ENCODE results near the gene SBNO2. TPM values are rescaled to one million over a fixed set of nuclear protein-coding genes. Genes with fewer than 3 reads are reported as not detected.

Gene SBNO2
- total and polyA plus RNA-seq, 8 donors = 16.3 to 74.7 (median 42.7) TPM

DNA sequence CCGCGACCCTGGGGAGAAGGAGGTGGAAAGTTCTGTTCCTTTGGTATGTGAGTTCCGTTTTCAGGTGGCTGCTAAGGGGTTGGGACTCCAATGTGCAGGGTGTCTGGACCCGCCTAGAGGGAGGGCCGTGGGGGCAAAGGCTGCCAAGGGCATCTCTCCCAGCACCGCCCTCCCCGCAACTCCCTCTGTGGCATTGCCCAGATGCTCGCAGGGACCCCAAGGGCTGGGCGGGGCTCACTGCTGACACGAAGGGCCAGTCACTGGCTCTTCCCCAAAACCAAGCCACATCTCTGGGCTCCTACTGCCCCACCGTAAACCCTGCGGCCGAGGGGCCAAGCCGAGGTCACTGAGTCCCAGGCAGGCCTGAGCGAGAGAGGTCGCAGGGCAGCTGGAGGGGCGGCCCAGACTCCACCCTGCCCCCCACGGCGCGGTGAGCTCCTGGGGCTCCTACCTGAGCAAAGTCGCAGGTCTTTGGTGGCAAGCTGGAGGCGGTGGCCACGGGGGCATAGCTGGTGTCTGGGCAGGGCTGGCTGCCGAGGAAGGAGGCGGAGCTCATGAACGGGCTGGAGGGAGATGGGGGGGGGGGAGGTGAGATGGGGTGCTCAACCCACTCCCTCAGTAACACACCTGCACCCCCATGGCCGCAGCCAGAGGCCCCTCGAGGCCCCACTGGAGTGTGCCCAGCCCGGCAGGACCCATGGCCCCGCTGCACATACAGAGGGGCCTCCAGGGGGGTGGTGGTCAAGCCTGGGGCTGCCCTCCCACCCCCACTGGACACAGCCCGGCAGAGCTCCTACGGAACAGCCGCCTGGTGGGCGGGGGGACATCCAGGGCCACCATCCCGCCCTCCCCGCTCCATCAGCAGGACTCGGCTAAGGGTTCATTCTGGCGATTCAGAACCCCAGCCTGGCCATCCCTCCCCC lies 26.9 kb downstream of the SBNO2 start:
- Histone ChIP-seq H3K4me1 (peaks cover 0 to 20% (median 8%) of the 10 kb centered on the region in 4 donors), H3K36me3 (peaks cover 33 to 90% (median 88%) of the 10 kb centered on the region in 4 donors), H3K9me3 (no peaks in the 10 kb centered on the region), H3K4me3 (no peak overlapping the region), H3K27me3 (no peaks in the 10 kb centered on the region), H3K27ac (no peak overlapping the region)
- DNase-seq = no peak
- TF ChIP-seq POLR2A (IDR thresholded peaks at IDR 0.05) = no peak
- no peak for TF ChIP-seq CTCF (IDR thresholded peaks at IDR 0.05)
- TF ChIP-seq POLR2AphosphoS5 (IDR thresholded peaks at IDR 0.05) = no peak
- no peak for TF ChIP-seq EP300 (IDR thresholded peaks at IDR 0.05)
- intact Hi-C loops (cut with DNase I; ENCODE audit: low total_unique reads) = no loop called here
- WGBS, 5 donors = 80 to 96% (median 86%) methylated on average over 24 to 38 of the region's 38 CpGs

GRCh38 chr19:1146412-1146699 lies 27.7 kb downstream of the SBNO2 start:
- intact Hi-C loops (cut with DNase I; ENCODE audit: low total_unique reads) = no loop called here
- DNase-seq = no peak
- Histone ChIP-seq H3K4me3 (no peak overlapping the region), H3K27ac (no peak overlapping the region), H3K36me3 (peaks cover 33 to 87% (median 84%) of the 10 kb centered on the region in 4 donors), H3K27me3 (no peaks in the 10 kb centered on the region), H3K4me1 (peaks cover 0 to 13% (median 8%) of the 10 kb centered on the region in 4 donors), H3K9me3 (no peaks in the 10 kb centered on the region)
- TF ChIP-seq CTCF (IDR thresholded peaks at IDR 0.05) (no peak), POLR2A (IDR thresholded peaks at IDR 0.05) (no peak), EP300 (IDR thresholded peaks at IDR 0.05) (no peak)
- 84 to 93% (median 88%) methylated on average over 9 to 13 of the region's 13 CpGs for WGBS, 5 donors

GRCh38 chr19:1145635-1146411 lies 28.2 kb downstream of the SBNO2 start:
- TF ChIP-seq POLR2AphosphoS5 (IDR thresholded peaks at IDR 0.05) (no peak), POLR2A (IDR thresholded peaks at IDR 0.05) (no peak), EP300 (IDR thresholded peaks at IDR 0.05) (no peak), CTCF (IDR thresholded peaks at IDR 0.05) (no peak)
- WGBS, 5 donors = 92 to 97% (median 93%) methylated on average over 19 to 26 of the region's 26 CpGs
- Histone ChIP-seq H3K4me1 (peaks cover 0 to 9% (median 5%) of the 10 kb centered on the region in 4 donors), H3K4me3 (no peak overlapping the region), H3K27me3 (no peaks in the 10 kb centered on the region), H3K27ac (no peak overlapping the region), H3K9me3 (no peaks in the 10 kb centered on the region), H3K36me3 (peaks cover 29 to 86% (median 83%) of the 10 kb centered on the region in 4 donors)
- intact Hi-C loops (cut with DNase I; ENCODE audit: low total_unique reads) = no loop called here
- no peak for DNase-seq

DNA sequence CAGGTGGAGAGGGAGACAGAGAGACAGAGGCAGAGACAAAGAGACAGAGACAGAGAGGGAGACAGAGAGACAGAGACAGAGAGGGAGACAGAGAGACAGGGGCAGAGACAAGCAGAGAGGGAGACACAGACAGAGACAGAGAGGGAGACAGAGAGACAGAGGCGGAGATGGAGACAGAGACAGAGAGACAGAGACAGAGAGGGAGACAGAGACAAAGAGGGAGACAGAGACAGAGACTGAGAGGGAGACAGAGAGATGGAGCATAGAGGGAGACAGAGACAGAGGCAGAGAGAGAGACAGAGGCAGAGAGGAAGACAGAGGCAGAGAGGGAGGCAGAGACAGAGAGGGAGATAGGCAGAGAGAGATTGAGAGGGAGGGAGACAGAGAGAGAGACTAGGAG lies 29.3 kb downstream of the SBNO2 start:
- Histone ChIP-seq H3K27ac (no peak overlapping the region), H3K4me3 (no peak overlapping the region), H3K9me3 (no peaks in the 10 kb centered on the region), H3K27me3 (no peaks in the 10 kb centered on the region), H3K36me3 (peaks cover 22 to 86% (median 83%) of the 10 kb centered on the region in 4 donors), H3K4me1 (peaks cover 0 to 5% (median 0%) of the 10 kb centered on the region in 4 donors)
- WGBS, 5 donors = 93 to 100% (median 96%) methylated on average over 1 of the region's 1 CpG
- TF ChIP-seq CTCF (IDR thresholded peaks at IDR 0.05) (no peak), POLR2A (IDR thresholded peaks at IDR 0.05) (no peak), POLR2AphosphoS5 (IDR thresholded peaks at IDR 0.05) (no peak), EP300 (IDR thresholded peaks at IDR 0.05) (no peak)
- intact Hi-C loops (cut with DNase I; ENCODE audit: low total_unique reads) = no loop called here
- DNase-seq = no peak

All from stomach (tissue), 9 donors.